Upper lobe of right lung (tissue), 1 donor: ENCODE data around the gene CRIP1. TPM values are rescaled to one million over a fixed set of nuclear protein-coding genes. Genes with fewer than 3 reads are reported as not detected.

Source experiments
- ATAC-seq: fragments of 200-7000 bp; cut with Tn5 transposase; one replicate; pipeline ENCODE4 v1.9.1; 2020; ENCODE audit warnings: mild to moderate bottlenecking, moderate library complexity
- DNase-seq: peaks from one replicate; pipeline ENCODE4 v3.0.0-alpha.2; 2020
- H3K27ac ChIP-seq: fragments of 200-600 bp; one replicate; pipeline ENCODE4 v1.8.0; 2022
- H3K27me3 ChIP-seq: fragments of 200-600 bp; one replicate; pipeline ENCODE4 v1.8.0; 2022; ENCODE audit warnings: mild to moderate bottlenecking
- H3K36me3 ChIP-seq: fragments of 200-600 bp; one replicate; pipeline ENCODE4 v1.8.0; 2022
- H3K4me1 ChIP-seq: fragments of 200-600 bp; one replicate; pipeline ENCODE4 v1.8.0; 2022
- H3K4me3 ChIP-seq: fragments of 200-600 bp; one replicate; pipeline ENCODE4 v1.8.0; 2022; ENCODE audit warnings: mild to moderate bottlenecking
- H3K9me3 ChIP-seq: fragments of 200-600 bp; one replicate; pipeline ENCODE4 v1.8.0; 2022
- intact Hi-C: fragments of 100-400 bp; cut with DNase I; formaldehyde crosslinking; loops from one replicate; pipeline ENCODE4 v1.11.0; 2022
- total RNA-seq: library from RNA; stranded (reverse); fragmentation: NEBNext Ultra II Directional; extraction: Animal tissue kit (Norgen Biotek cat#: 25700); gene quantifications from one replicate; pipeline ENCODE4 v1.2.1, GENCODE V29; 2021
- TF ChIP-seq, protein P1 (sequence below): fragments of 200-600 bp; IDR thresholded peaks from one replicate; pipeline ENCODE4 v1.8.0; 2022; ENCODE audit warnings: antibody characterized with exemption
- donor health status: DM: no; HTN: yes; CAD: no; lungs with severe emphysema.

CRIP1 gene
- total RNA-seq, 1 donor from 2014 or later = 96.2 TPM

DNA sequence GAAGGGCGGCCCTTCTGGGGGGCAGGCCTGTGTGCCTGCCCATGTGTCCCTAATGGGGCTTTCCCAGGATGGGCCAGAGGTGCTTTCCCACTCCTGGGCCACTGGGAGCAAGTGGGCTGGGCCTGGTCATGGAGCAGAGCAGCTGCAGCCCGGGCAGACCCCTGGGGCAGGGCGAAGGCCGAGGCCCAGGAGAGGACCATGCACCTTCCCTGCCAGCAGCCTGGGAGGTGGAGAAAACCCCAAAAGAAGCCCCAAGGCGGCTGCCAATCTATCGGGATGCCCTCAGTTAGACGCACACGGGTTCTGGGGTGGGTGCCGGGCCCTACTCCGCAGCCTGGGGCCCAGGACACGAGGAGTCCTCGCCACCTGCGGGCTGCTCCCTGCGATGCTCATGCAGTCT lies 28.1 kb upstream of the CRIP1 start:
- peaks cover 59% of the 10 kb centered on the region for H3K36me3 ChIP-seq
- no peak for DNase-seq

DNA sequence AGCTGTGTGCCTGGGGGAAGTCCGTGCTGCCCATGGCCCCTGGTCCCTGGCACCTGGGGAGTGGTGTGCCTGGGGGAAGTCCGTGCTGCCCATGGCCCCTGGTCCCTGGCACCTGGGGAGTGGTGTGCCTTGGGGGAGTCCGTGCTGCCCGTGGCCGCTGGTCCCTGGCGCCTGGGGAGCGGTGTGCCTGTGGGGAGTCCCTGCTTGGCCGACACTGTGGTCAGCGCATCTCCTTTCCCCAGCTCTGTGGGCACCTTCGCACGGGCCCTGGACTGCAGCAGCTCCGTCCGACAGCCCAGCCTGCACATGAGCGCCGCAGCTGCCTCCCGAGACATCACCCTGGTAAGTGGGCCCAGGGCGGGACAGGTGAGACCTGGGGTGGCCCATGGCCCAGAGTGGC lies 26.6 kb upstream of the CRIP1 start:
- Histone ChIP-seq H3K4me1 (no peaks in the 10 kb centered on the region), H3K36me3 (peaks cover 58% of the 10 kb centered on the region), H3K4me3 (no peak overlapping the region), H3K27me3 (no peaks in the 10 kb centered on the region), H3K9me3 (no peaks in the 10 kb centered on the region), H3K27ac (no peak overlapping the region)
- no peak for ATAC-seq
- TF ChIP-seq, protein P1, sequence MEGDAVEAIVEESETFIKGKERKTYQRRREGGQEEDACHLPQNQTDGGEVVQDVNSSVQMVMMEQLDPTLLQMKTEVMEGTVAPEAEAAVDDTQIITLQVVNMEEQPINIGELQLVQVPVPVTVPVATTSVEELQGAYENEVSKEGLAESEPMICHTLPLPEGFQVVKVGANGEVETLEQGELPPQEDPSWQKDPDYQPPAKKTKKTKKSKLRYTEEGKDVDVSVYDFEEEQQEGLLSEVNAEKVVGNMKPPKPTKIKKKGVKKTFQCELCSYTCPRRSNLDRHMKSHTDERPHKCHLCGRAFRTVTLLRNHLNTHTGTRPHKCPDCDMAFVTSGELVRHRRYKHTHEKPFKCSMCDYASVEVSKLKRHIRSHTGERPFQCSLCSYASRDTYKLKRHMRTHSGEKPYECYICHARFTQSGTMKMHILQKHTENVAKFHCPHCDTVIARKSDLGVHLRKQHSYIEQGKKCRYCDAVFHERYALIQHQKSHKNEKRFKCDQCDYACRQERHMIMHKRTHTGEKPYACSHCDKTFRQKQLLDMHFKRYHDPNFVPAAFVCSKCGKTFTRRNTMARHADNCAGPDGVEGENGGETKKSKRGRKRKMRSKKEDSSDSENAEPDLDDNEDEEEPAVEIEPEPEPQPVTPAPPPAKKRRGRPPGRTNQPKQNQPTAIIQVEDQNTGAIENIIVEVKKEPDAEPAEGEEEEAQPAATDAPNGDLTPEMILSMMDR = no peak
- intact Hi-C loops = no loop called here
- DNase-seq = no peak

More for the DNA sequence above, 28.1 kb upstream of the CRIP1 start:
- TF ChIP-seq, protein P1 = no peak
- intact Hi-C loops = no loop called here
- peak; percentile 5 for ATAC-seq
- no peak overlapping the region for H3K4me3 ChIP-seq
- no peaks in the 10 kb centered on the region for H3K9me3 ChIP-seq
- H3K27me3 ChIP-seq = no peaks in the 10 kb centered on the region
- no peak overlapping the region for H3K27ac ChIP-seq
- H3K4me1 ChIP-seq = no peaks in the 10 kb centered on the region

DNA sequence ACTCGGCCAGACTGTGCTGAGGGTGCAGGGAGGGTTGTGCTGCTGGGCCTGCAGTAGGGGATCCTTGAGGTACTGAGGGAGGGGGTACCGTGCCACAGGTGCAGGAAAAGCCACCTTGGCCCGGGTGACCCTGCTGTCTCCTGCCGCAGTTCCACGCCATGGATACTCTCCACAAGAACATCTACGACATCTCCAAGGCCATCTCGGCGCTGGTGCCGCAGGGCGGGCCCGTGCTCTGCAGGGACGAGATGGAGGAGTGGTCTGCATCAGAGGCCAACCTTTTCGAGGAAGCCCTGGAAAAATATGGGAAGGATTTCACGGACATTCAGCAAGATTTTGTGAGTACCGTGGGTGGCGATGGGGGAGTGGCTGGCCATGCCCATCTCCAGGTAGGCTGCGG lies 26.1 kb upstream of the CRIP1 start:
- no peak for DNase-seq
- TF ChIP-seq, protein P1 = no peak
- no peak overlapping the region for H3K4me3 ChIP-seq
- H3K27ac ChIP-seq = no peak overlapping the region
- no peak for ATAC-seq
- H3K4me1 ChIP-seq = no peaks in the 10 kb centered on the region
- H3K9me3 ChIP-seq = no peaks in the 10 kb centered on the region
- intact Hi-C loops = no loop called here
- H3K36me3 ChIP-seq = peaks cover 58% of the 10 kb centered on the region
- no peaks in the 10 kb centered on the region for H3K27me3 ChIP-seq

DNA sequence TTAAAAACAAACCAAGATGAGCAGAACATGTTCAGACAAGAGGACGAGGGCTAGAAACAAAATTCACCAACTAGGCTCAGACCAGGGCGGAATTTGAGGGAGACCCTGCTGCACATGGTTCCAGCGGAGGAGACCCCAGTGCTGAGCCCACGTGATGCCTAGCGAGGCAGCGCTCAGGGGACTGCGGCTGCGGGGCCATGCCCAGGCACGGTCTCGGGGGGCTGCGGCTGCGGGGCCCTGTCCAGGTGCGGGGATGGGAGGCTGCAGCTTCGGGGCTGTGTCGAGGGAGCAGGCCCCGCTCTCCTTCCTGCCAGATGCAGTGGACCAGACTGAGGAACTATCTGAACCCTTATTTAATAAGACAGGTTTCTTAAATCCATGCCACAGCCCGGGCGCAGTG lies 24.8 kb upstream of the CRIP1 start:
- no peaks in the 10 kb centered on the region for H3K4me1 ChIP-seq
- DNase-seq (no peak), ATAC-seq (no peak)
- H3K36me3 ChIP-seq = peaks cover 48% of the 10 kb centered on the region
- TF ChIP-seq, protein P1 = no peak
- H3K27me3 ChIP-seq = no peaks in the 10 kb centered on the region
- no peak overlapping the region for H3K27ac ChIP-seq
- H3K9me3 ChIP-seq = no peaks in the 10 kb centered on the region
- intact Hi-C loops = no loop called here
- no peak overlapping the region for H3K4me3 ChIP-seq

DNA sequence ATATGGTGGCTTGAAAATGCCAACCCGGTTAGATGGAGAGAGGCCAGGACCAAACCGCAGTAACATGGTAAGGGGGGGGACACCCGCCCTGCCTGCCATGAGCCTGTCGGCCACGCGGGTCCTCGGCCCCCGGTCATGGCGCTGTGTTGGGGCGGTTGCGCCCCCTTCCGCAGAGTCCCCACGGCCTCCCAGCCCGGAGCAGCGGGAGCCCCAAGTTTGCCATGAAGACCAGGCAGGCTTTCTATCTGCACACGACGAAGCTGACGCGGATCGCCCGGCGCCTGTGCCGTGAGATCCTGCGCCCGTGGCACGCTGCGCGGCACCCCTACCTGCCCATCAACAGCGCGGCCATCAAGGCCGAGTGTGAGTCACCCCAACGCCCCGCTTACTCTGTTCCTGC lies 22.2 kb upstream of the CRIP1 start:
- ATAC-seq (no peak), DNase-seq (no peak)
- no peaks in the 10 kb centered on the region for H3K4me1 ChIP-seq
- TF ChIP-seq, protein P1 = no peak
- no peak overlapping the region for H3K4me3 ChIP-seq
- intact Hi-C loops = no loop called here
- H3K27ac ChIP-seq = no peak overlapping the region
- no peaks in the 10 kb centered on the region for H3K9me3 ChIP-seq
- no peaks in the 10 kb centered on the region for H3K27me3 ChIP-seq
- peaks cover 43% of the 10 kb centered on the region for H3K36me3 ChIP-seq
